C4-2B (cell line): ENCODE measurements around the gene EPC1.

Source experiments
- CTCF ChIP-seq: fragments of 450-650 bp; conservative IDR thresholded peaks from 2 replicates; pipeline ENCODE4 v1.5.1; 2017; ENCODE audit warnings: mild to moderate bottlenecking
- ZFX ChIP-seq: fragments of 450-650 bp; IDR thresholded peaks from 2 replicates; pipeline ENCODE4 v1.6.1; 2017

GRCh38 chr10:32244421-32245207 is 102.3 kb downstream of the EPC1 start:
- no peak for TF ChIP-seq CTCF
- no peak for TF ChIP-seq ZFX
